Measurements from ENCODE around the gene B4GAT1.
A peak's percentile ranks its signal among the peaks of the same experiment; 100 is the strongest.
"Not testable (repeated sequence)": the region's sequence is repeated elsewhere in the genome, so short reads cannot be mapped to it uniquely, and the experiment has no call there.

The B4GAT1 gene

GRCh38 chr11:66362481-66363147 is 15.2 kb upstream of the B4GAT1 start:
- ChIA-PET CTCF (interaction anchor here (0.9 to 2.8 kb wide), 12 partner anchors 9 to 169 kb away, joined by 3 to 22 read pairs (median 5); partner anchors contain the start of genes B4GAT1, BRMS1 and SLC29A2), POLR2A (interaction anchor here (1.5 kb wide), 1 partner anchor 15 kb away, joined by 4 read pairs; the partner anchor contains the start of gene B4GAT1)
- DNase-seq (ENCODE audit: extremely low spot score) = no peak
- TF ChIP-seq CTCF (IDR thresholded peaks at IDR 0.05; ENCODE audit: control extremely low read depth, extremely low read depth, low read depth, missing control alignments) = no peak

DNA sequence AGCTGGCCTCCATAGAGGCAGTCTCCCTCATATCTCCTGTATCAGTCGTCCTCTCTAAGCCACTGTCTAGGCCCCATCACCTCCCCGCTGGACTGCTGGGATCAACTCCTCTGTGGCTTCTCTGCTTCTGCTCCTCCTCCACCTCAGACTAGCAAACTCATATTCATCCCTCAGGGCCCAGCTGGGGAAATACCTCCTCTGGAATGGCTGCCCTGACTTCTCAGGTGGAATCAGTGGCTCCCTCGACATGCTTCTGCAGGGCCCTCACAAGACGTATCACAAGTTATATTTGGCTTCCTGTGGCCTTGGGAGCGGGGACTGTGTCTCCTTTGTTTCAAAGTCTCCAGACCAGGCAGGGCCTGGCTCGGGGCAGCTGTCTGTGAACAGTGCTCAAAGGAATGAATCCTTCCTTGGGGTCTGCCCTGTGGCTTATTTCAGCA is 14.1 kb upstream of the B4GAT1 start:
- ChIA-PET CTCF (interaction anchor here (1.5 to 1.6 kb wide), 3 partner anchors 10 to 28 kb away, joined by 4 to 8 read pairs (median 5); no protein-coding TSS in a partner anchor), POLR2A (interaction anchor here (1.5 kb wide), 1 partner anchor 14 kb away, joined by 4 read pairs; the partner anchor contains the start of gene B4GAT1)
- DNase-seq (ENCODE audit: extremely low spot score) = no peak
- TF ChIP-seq CTCF (IDR thresholded peaks at IDR 0.05; ENCODE audit: control extremely low read depth, extremely low read depth, low read depth, missing control alignments) = no peak

DNA sequence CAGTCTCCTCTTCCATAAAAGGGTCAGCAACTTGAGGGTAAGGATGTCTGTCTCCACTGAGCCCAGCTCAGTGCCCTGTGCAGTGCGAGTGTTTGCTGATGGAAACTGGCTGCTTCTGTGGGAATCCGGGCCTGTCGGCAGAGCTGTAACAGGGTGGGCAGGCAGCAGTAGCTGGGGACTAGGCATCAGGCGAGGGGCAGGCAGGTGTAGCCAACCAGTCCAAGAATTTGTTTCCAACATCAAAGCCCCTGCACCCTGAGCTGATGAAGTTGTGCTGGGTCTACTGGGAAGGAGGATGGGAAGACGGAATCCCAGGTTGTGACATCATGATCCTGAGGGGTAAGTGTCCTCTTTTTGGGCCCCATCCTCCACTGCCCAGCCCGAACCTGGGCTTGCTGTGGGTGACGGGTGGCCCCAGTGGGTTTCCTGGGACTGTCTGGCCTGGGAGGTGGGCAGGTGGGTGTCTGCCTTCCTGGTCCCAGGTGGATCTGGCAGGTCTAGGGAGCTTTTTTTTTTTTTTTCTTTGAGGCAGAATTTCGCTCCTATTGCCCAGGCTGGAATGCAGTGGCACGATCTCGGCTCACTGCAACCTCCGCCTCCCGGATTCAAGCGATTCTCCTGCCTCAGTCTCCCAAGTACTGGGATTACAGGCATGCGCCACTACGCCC is 13.1 kb upstream of the B4GAT1 start:
- ChIA-PET CTCF (interaction anchor here (1.1 to 1.6 kb wide), 3 partner anchors 26 to 30 kb away, joined by 3 to 8 read pairs (median 5); no protein-coding TSS in a partner anchor), POLR2A (interaction anchor here (0.6 kb wide), 2 partner anchors 28 to 317 kb away, joined by 3 read pairs; partner anchors contain the start of gene RBM4B)
- TF ChIP-seq CTCF (IDR thresholded peaks at IDR 0.05; ENCODE audit: control extremely low read depth, extremely low read depth, low read depth, missing control alignments) = no peak
- DNase-seq (ENCODE audit: extremely low spot score) = peak; percentile 12

- TF ChIP-seq CTCF (IDR thresholded peaks at IDR 0.05; ENCODE audit: control extremely low read depth, extremely low read depth, low read depth, missing control alignments) = no peak
- CTCF ChIA-PET = interaction anchor here (1.1 kb wide), 1 partner anchor 31 kb away, joined by 3 read pairs; no protein-coding TSS in a partner anchor
- DNase-seq (ENCODE audit: extremely low spot score) = peak; percentile 10
- POLR2A ChIA-PET = interaction anchor here (1.4 kb wide), 1 partner anchor 12 kb away, joined by 3 read pairs; no protein-coding TSS in a partner anchor
Measured at GRCh38 chr11:66359662-66360087, 12.2 kb upstream of the B4GAT1 start.

DNA sequence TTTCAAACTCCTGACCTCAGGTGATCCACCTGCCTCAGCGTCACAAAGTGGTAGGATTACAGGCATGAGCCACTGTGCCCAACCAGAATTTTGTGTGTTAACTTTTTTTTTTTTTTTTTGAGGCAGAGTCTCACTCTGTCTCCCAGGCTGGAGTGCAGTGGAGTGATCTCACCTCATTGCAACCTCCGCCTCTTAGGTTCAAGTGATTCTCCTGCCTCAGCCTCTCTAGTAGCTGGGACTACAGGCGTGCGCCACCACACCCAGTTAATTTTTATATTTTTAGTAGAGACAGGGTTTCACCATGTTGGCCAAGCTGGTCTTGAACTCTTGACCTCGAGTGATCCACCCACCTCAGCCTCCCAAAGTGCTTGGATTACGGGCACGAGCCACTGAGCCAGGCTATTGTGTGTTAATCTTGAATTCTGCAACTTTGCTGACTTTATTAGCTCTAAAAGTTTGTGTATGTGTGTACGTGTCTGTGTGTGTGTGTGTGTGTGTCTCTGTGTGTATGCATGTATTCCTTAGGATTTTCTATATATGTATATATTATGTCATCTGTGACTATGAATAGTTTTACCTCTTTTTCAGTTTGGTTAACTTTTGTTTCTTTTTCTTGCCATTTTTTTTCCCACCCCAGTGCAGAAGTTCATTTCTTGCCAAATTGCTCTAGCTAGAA is 3.3 kb upstream of the B4GAT1 start:
- DNase-seq (ENCODE audit: extremely low spot score); POLR2A ChIA-PET: not testable (repeated sequence)
- CTCF ChIA-PET = interaction anchor here (1.0 to 1.8 kb wide), 5 partner anchors 8 to 39 kb away, joined by 3 to 8 read pairs (median 4); no protein-coding TSS in a partner anchor

DNA sequence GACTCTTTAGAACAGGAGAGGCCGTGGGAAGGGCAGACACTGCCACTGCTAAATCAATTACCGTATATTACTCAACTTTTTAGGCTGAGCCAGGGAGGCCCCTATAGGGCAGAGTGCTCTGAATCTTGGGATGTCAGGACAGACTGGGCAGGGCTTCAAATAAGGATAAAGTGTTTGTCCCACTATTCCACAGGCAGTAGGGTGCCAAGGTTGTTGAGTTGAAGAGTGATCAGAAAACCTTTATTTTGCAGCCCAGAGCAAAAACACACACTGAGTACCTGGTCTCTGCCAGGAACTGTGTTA is 1.6 kb upstream of the B4GAT1 start:
- POLR2A ChIA-PET = no interaction called here
- CTCF ChIA-PET = no interaction called here
- no peak for TF ChIP-seq CTCF (IDR thresholded peaks at IDR 0.05; ENCODE audit: control extremely low read depth, extremely low read depth, low read depth, missing control alignments)
- no peak for DNase-seq (ENCODE audit: extremely low spot score)

Data from GM10248 (cell line).